H1 (cell line): ENCODE measurements around the gene RNF44. TPM values are rescaled to one million over a fixed set of nuclear protein-coding genes. Genes with fewer than 3 reads are reported as not detected.

Source experiments
- GABPA ChIP-seq: IDR thresholded peaks from 2 replicates; pipeline ENCODE4 v1.6.1; 2011; ENCODE audit warnings: mild to moderate bottlenecking, low read length, moderate library complexity, borderline replicate concordance; ENCODE audit not compliant: insufficient read depth
- KDM1A ChIP-seq: fragments of 200-600, 300-600 bp; sonication (generic); IDR thresholded peaks from 2 replicates; pipeline ENCODE4 v1.7.1; 2016; ENCODE audit warnings: mild to moderate bottlenecking, low read length, borderline replicate concordance
- polyA plus RNA-seq, 7 experiments: library from polyadenylated mRNA; depleted of rRNA in 3 of 7; stranded (reverse) in 5 of 7; unstranded in 2 of 7; fragments of >200 nt in 5 of 7; fragments of 200-250 nt in 2 of 7; gene quantifications; 1 replicate in 5 of 7; 2 replicates in 1 of 7; 4 replicates in 1 of 7; pipeline versions ENCODE4 v1.2.1 to v1.2.3, GENCODE V29; 2011 to 2013; ENCODE audit warnings: missing spikeins in 2 of 7, mixed read lengths in 2 of 7
- small RNA-seq: library from polyadenylated mRNA; stranded (forward); fragments of <200 nt; extraction: miRNeasy Mini kit (QIAGEN cat#:217004); gene quantifications from one replicate; pipeline ENCODE3, GENCODE V24; 2013; ENCODE audit not compliant: insufficient read depth
- total RNA-seq: library from RNA; stranded (reverse); fragmentation: NEBNext Ultra II Directional; extraction: Animal tissue kit (Norgen Biotek cat#: 25700); gene quantifications from 2 replicates; pipeline ENCODE4 v1.2.1, GENCODE V29; 2021

Gene RNF44
- total and polyA plus RNA-seq, 2 of the 8 experiments (the other 6 are each of a cell fraction or from before 2014, with no cell fraction given) = 54.7 to 164 TPM

DNA sequence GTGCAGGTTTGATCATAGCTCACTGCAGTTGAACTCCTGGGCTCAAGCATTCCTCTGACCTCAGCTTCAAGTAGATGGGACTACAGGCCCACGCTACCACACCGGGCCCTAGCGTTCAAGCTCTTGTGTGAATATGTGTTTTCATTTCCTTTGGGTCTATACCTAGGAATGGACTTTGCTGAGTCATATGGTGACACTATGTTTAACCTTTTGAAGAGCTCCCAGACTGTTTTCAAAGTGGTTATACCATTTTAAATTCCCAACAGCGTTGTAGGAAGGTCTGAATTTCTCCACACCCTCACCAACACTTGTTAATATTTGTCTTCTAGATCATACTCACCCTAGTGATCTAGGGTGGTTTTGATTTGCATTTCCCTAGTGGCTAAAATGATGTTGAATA, 55.5 kb downstream of the RNF44 start (continued):
- TF ChIP-seq GABPA (no peak), KDM1A (no peak)

Small RNA genes within 50 kb of the gene (small RNA-seq; reads per million reads assigned to genes)
- not detected for gene RF00019
- not detected for gene RN7SL684P

Other genes starting within 250 kb of the RNF44 start
- 88.0 and 96.4 TPM in 2 replicates for gene KIAA1191, start 175.6 kb downstream of the RNF44 start, total RNA-seq
- 86.4 and 107 TPM in 2 replicates for gene KIAA1191, start 175.6 kb downstream of the RNF44 start, polyA plus RNA-seq (2011; rRNA removed)
- gene ARL10, start 171.9 kb downstream of the RNF44 start, total RNA-seq = 6.7 and 7.4 TPM in 2 replicates
- gene ARL10, start 171.9 kb downstream of the RNF44 start, polyA plus RNA-seq (2011; rRNA removed) = 3.1 and 3.6 TPM in 2 replicates
- gene NOP16, start 148.8 kb downstream of the RNF44 start, total RNA-seq = 65.2 and 65.9 TPM in 2 replicates
- gene NOP16, start 148.8 kb downstream of the RNF44 start, polyA plus RNA-seq (2011; rRNA removed) = 46.9 and 49.7 TPM in 2 replicates
- gene HIGD2A, start 148.7 kb downstream of the RNF44 start, total RNA-seq = 95.5 and 104 TPM in 2 replicates
- 264 and 314 TPM in 2 replicates for gene HIGD2A, start 148.7 kb downstream of the RNF44 start, polyA plus RNA-seq (2011; rRNA removed)
- 25.9 and 29.2 TPM in 2 replicates for gene CLTB, start 120.9 kb downstream of the RNF44 start, total RNA-seq
- 34.9 and 47.7 TPM in 2 replicates for gene CLTB, start 120.9 kb downstream of the RNF44 start, polyA plus RNA-seq (2011; rRNA removed)
- 35.8 and 36.2 TPM in 2 replicates for gene FAF2, start 89.0 kb downstream of the RNF44 start, total RNA-seq
- gene FAF2, start 89.0 kb downstream of the RNF44 start, polyA plus RNA-seq (2011; rRNA removed) = 14.1 and 20.8 TPM in 2 replicates
- gene CDHR2, start 11.9 kb upstream of the RNF44 start, total RNA-seq = 0.43 and 0.69 TPM in 2 replicates
- gene CDHR2, start 11.9 kb upstream of the RNF44 start, polyA plus RNA-seq (2011; rRNA removed) = 0.02 and 0.06 TPM in 2 replicates
- gene GPRIN1, start 72.8 kb upstream of the RNF44 start, total RNA-seq = 12.0 and 12.8 TPM in 2 replicates
- gene GPRIN1, start 72.8 kb upstream of the RNF44 start, polyA plus RNA-seq (2011; rRNA removed) = 3.3 TPM in 2 replicates
- 5.9 and 6.9 TPM in 2 replicates for gene SNCB, start 93.1 kb upstream of the RNF44 start, total RNA-seq
- 4.2 and 8.9 TPM in 2 replicates for gene SNCB, start 93.1 kb upstream of the RNF44 start, polyA plus RNA-seq (2011; rRNA removed)
- gene EIF4E1B, start 93.3 kb upstream of the RNF44 start, total RNA-seq = 0.63 and 0.97 TPM in 2 replicates
- 1.3 and 1.9 TPM in 2 replicates for gene EIF4E1B, start 93.3 kb upstream of the RNF44 start, polyA plus RNA-seq (2011; rRNA removed)
- gene TSPAN17, start 110.1 kb upstream of the RNF44 start, total RNA-seq = 53.7 and 54.7 TPM in 2 replicates
- gene TSPAN17, start 110.1 kb upstream of the RNF44 start, polyA plus RNA-seq (2011; rRNA removed) = 41.5 and 54.8 TPM in 2 replicates